ENCODE measurements around the gene VSTM4. TPM values are rescaled to one million over a fixed set of nuclear protein-coding genes. Genes with fewer than 3 reads are reported as not detected.
A peak's percentile ranks its signal among the peaks of the same experiment; 100 is the strongest.

The VSTM4 gene
- total RNA-seq, 2 donors from 2014 or later, result 6.9 to 36.0 TPM

DNA sequence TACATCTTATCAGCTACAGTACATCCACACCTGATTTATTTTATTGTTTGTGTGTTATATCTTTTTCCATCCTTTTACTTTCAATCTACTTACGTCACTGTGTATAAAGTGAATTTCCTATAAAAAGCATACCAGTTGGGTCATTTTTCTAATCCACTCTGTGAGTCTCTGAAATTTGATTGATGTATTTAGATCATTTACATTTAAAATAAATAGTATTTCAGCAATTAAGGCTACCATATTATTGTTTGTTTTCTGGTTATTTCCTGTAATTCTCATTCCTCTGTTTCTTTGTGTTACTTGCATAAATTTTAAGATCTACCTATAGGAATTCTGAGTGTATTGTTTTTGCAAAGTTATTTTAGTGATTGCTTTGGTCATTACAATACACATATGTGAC, 53.7 kb downstream of the VSTM4 start:
- WGBS, result 98% methylated on average over 1 of the region's 1 CpG
- intact Hi-C loops (cut with DNase I), result no loop called here
- no peak for DNase-seq (ENCODE audit: low spot score)
- Histone ChIP-seq H3K27ac (no peak overlapping the region), H3K36me3 (no peaks in the 10 kb centered on the region), H3K4me3 (no peak overlapping the region), H3K4me1 (replicated peaks) (no peaks in the 10 kb centered on the region), H3K27me3 (replicated peaks; ENCODE audit: insufficient read depth) (no peaks in the 10 kb centered on the region), H3K9me3 (no peaks in the 10 kb centered on the region)
- TF ChIP-seq, protein P1, sequence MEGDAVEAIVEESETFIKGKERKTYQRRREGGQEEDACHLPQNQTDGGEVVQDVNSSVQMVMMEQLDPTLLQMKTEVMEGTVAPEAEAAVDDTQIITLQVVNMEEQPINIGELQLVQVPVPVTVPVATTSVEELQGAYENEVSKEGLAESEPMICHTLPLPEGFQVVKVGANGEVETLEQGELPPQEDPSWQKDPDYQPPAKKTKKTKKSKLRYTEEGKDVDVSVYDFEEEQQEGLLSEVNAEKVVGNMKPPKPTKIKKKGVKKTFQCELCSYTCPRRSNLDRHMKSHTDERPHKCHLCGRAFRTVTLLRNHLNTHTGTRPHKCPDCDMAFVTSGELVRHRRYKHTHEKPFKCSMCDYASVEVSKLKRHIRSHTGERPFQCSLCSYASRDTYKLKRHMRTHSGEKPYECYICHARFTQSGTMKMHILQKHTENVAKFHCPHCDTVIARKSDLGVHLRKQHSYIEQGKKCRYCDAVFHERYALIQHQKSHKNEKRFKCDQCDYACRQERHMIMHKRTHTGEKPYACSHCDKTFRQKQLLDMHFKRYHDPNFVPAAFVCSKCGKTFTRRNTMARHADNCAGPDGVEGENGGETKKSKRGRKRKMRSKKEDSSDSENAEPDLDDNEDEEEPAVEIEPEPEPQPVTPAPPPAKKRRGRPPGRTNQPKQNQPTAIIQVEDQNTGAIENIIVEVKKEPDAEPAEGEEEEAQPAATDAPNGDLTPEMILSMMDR (IDR thresholded peaks at IDR 0.05), result no peak
- TF ChIP-seq POLR2AphosphoS5 (IDR thresholded peaks at IDR 0.05), result no peak

DNA sequence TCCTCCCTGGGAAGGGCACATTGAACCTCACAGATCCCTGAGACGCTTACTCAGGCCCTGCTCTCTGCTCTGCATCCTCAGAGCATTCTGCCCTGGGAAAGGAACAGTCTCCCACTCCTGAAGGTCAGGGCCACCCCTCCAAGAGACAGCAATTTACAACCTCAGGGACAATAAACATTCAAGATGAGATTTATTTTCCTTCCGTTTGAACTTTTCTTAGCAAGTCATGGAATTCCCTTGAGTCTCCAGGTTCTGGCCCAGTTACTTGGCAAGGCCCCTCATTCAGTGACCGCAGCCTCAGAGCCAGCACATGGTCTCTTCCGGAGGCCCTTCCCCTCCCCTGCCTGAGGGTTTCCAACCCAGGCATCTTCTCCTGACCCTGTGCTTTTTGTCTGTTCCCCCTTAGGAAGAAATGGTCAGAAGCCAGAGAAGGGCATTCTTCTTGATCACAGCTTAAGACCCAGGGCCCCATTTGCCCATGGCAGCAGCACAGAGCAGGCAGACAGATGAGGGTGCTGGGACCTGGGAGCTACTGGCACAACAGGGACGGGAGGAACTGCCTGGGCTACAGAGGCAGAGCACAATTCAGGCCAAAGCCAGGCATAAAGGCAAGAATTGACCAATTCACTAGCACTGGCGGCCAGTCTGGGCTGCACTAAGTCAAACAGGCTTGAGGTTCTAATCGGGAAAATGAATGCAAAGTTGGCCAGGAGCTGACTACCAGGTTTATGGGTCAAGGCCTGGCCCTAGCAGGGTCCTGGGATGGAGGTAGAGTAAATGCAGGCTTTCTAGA, 56.7 kb downstream of the VSTM4 start:
- intact Hi-C loops (cut with DNase I), result no loop called here
- H3K9me3 ChIP-seq, result no peaks in the 10 kb centered on the region
- WGBS, result 43% methylated on average over 7 of the region's 7 CpGs
- peak overlapping the region in 1 of 2 donors; percentile 3 for H3K27ac ChIP-seq
- H3K27me3 ChIP-seq (replicated peaks; ENCODE audit: insufficient read depth), result no peaks in the 10 kb centered on the region
- no peak for DNase-seq (ENCODE audit: low spot score)
- no peak overlapping the region for H3K4me3 ChIP-seq
- no peaks in the 10 kb centered on the region for H3K4me1 ChIP-seq (replicated peaks)
- TF ChIP-seq POLR2AphosphoS5 (IDR thresholded peaks at IDR 0.05), result peak; percentile 8
- TF ChIP-seq, protein P1 (IDR thresholded peaks at IDR 0.05), result no peak
- no peaks in the 10 kb centered on the region for H3K36me3 ChIP-seq

DNA sequence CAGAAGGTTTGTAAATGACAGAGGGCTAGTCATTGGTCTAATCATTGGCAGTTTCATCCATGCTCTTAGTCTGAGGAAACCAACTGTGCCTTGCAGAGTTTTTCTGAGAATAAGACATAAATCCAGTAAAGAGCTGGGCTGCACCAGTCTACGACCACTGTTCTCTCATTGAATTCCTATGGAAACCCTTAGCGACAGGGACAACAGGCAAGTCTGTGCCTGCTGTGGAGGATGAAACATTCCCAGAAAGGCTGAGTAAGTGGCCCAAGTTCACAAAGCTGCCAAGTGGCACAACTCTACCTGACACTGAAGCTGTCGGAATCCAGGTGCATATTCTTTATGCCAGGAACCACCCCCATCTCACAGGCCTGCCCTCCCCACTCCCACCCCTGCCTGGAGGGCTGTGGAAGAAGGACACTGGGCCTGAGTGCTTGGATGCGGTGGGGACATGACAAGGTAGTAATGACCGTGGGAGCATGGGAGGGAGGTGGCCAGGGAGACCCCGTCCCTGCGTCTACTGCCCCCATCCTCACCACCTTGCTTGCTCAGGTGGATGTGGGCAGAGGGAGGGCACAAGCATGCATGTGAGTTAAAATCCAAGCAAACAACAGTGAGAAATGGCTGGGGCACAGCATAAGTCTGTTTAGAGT, 58.0 kb downstream of the VSTM4 start:
- no peaks in the 10 kb centered on the region for H3K4me1 ChIP-seq (replicated peaks)
- intact Hi-C loops (cut with DNase I), result no loop called here
- TF ChIP-seq POLR2A (IDR thresholded peaks at IDR 0.05), result no peak
- peak; percentile 33 for TF ChIP-seq POLR2AphosphoS5 (IDR thresholded peaks at IDR 0.05)

DNA sequence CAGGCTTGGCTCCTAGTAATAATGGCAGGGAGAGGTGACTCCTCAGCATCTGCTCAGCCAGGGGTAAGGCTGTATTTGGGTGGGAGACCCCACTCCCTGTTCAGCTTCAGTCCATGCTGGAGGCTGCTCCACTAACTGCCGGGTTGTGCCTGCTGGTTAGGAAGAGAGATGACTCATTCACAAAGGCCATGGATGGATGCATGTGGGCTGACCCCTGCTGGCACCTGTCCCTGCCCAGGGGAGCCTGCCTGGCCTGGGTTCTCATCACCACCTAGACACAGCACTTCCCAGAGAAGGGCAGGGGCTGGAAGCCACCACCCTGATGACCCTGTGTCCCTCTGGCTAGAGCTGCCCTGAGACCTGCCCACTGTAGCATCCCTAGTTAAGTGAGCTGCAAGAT, 59.0 kb downstream of the VSTM4 start:
- intact Hi-C loops (cut with DNase I), result no loop called here
- H3K4me1 ChIP-seq (replicated peaks), result no peaks in the 10 kb centered on the region
- WGBS, result 18% methylated on average over 1 of the region's 1 CpG

More for the DNA sequence above, 58.0 kb downstream of the VSTM4 start:
- no peaks in the 10 kb centered on the region for H3K36me3 ChIP-seq
- no peak overlapping the region for H3K4me3 ChIP-seq
- H3K27ac ChIP-seq, result no peak overlapping the region
- no peak for DNase-seq (ENCODE audit: low spot score)
- no peaks in the 10 kb centered on the region for H3K9me3 ChIP-seq
- WGBS, result 55% methylated on average over 7 of the region's 7 CpGs
- no peaks in the 10 kb centered on the region for H3K27me3 ChIP-seq (replicated peaks; ENCODE audit: insufficient read depth)

DNA sequence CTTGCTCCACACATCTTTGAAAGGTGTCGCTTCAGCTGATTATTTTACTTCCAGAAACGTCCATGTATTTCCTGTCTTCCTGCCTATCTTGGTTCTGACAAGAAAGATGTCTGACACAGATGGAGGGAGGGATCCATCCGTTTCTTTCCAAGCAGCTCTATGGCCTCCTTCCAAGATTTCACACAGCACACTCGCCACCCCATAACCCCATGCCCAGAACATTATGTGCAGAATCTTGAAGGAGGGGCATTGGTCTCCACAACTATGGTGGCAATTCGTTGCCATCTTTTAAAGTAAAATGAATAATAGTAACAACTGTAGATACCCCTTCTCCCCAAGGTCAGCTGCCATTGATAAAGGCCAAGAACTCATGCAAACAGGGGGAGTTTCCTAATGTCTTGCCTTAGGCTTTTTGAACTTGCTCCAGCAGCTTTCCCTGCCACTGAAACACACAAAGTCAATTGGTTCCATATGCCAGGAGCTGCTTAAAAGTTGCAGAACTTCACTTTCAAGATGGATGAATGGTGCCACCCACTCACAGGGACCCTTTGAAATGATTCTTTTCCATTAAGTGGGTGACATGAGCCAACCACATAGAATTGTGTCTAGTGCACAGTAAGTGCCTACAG, 60.0 kb downstream of the VSTM4 start:
- TF ChIP-seq POLR2AphosphoS5 (IDR thresholded peaks at IDR 0.05), result no peak
- TF ChIP-seq, protein P1 (IDR thresholded peaks at IDR 0.05), result no peak
- TF ChIP-seq POLR2A (IDR thresholded peaks at IDR 0.05), result no peak
- Histone ChIP-seq H3K9me3 (no peaks in the 10 kb centered on the region), H3K4me1 (replicated peaks) (no peaks in the 10 kb centered on the region), H3K27me3 (replicated peaks; ENCODE audit: insufficient read depth) (no peaks in the 10 kb centered on the region), H3K36me3 (no peaks in the 10 kb centered on the region), H3K27ac (no peak overlapping the region), H3K4me3 (no peak overlapping the region)
- 35% methylated on average over 5 of the region's 5 CpGs for WGBS
- intact Hi-C loops (cut with DNase I), result no loop called here
- DNase-seq (ENCODE audit: low spot score), result no peak

More for the DNA sequence above, 59.0 kb downstream of the VSTM4 start:
- TF ChIP-seq, protein P1 (IDR thresholded peaks at IDR 0.05), result no peak
- TF ChIP-seq POLR2A (IDR thresholded peaks at IDR 0.05) (no peak), POLR2AphosphoS5 (IDR thresholded peaks at IDR 0.05) (no peak)
- Histone ChIP-seq H3K27ac (no peak overlapping the region), H3K4me3 (no peak overlapping the region), H3K27me3 (replicated peaks; ENCODE audit: insufficient read depth) (no peaks in the 10 kb centered on the region), H3K9me3 (no peaks in the 10 kb centered on the region), H3K36me3 (no peaks in the 10 kb centered on the region)
- no peak for DNase-seq (ENCODE audit: low spot score)
